WTC11 (cell line): Measurements from ENCODE around the gene WDR90.

Experiments used
- ATF1 ChIP-seq: sonication (generic); formaldehyde crosslinking; IDR thresholded peaks from 2 replicates; pipeline ENCODE4 v1.8.1; 2023; ENCODE audit warnings: mild to moderate bottlenecking, moderate library complexity, missing genetic modification reagents
- ZNF263 ChIP-seq: sonication (generic); formaldehyde crosslinking; IDR thresholded peaks from 2 replicates; pipeline ENCODE4 v1.8.1; 2022; ENCODE audit warnings: low read depth, mild to moderate bottlenecking, moderate library complexity, missing genetic modification reagents
- TF ChIP-seq, protein P1 (sequence below): fragments of 200-600 bp; IDR thresholded peaks from 2 replicates; pipeline ENCODE4 v1.8.0; 2022; ENCODE audit warnings: antibody characterized with exemption
- TF ChIP-seq, protein P2 (sequence below): sonication (generic); formaldehyde crosslinking; conservative IDR thresholded peaks from 2 replicates; pipeline ENCODE4 v1.8.1; 2022; ENCODE audit warnings: mild to moderate bottlenecking, missing genetic modification reagents
- TF ChIP-seq, protein P3 (sequence below): sonication (generic); formaldehyde crosslinking; IDR thresholded peaks from 2 replicates; pipeline ENCODE4 v1.8.0; 2022; ENCODE audit warnings: mild to moderate bottlenecking, missing genetic modification reagents
- TF ChIP-seq, protein P4 (sequence below): sonication (generic); formaldehyde crosslinking; IDR thresholded peaks from 2 replicates; pipeline ENCODE4 v1.8.1; 2023; ENCODE audit warnings: mild to moderate bottlenecking, missing genetic modification reagents
- TF ChIP-seq, protein P5 (sequence below): sonication (generic); formaldehyde crosslinking; conservative IDR thresholded peaks from 2 replicates; pipeline ENCODE4 v1.8.1; 2023; ENCODE audit warnings: mild to moderate bottlenecking, low read depth, missing genetic modification reagents, moderate library complexity

DNA sequence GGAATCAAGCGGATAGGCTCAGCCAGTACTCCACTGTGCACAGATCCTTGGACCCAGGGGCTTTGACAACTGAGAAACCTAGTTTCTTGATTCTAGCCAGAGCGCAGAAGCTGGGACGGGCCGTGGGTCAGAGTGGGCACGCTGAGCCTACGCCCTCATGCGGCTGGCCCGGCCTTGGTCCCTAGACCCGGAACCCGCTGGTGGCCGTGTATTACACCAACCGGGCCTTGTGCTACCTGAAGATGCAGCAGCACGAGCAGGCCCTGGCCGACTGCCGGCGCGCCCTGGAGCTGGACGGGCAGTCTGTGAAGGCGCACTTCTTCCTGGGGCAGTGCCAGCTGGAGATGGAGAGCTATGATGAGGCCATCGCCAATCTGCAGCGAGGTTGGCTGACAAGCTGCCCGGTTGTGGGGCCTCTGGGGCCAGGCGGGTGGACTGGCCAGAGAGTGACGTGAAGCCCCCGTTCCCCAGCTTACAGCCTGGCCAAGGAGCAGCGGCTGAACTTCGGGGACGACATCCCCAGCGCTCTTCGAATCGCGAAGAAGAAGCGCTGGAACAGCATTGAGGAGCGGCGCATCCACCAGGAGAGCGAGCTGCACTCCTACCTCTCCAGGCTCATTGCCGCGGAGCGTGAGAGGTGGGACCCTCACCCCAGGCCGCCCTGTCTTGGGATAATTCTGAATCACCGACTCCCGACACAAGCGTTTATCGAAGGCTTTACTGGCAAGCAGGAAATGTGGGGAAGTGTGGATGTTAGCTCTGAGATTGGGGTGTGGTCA lies 32.0 kb downstream of the WDR90 start:
- TF ChIP-seq, protein P1, sequence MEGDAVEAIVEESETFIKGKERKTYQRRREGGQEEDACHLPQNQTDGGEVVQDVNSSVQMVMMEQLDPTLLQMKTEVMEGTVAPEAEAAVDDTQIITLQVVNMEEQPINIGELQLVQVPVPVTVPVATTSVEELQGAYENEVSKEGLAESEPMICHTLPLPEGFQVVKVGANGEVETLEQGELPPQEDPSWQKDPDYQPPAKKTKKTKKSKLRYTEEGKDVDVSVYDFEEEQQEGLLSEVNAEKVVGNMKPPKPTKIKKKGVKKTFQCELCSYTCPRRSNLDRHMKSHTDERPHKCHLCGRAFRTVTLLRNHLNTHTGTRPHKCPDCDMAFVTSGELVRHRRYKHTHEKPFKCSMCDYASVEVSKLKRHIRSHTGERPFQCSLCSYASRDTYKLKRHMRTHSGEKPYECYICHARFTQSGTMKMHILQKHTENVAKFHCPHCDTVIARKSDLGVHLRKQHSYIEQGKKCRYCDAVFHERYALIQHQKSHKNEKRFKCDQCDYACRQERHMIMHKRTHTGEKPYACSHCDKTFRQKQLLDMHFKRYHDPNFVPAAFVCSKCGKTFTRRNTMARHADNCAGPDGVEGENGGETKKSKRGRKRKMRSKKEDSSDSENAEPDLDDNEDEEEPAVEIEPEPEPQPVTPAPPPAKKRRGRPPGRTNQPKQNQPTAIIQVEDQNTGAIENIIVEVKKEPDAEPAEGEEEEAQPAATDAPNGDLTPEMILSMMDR, result no peak
- TF ChIP-seq ZNF263 (CRISPR knock-in tag) (no peak), ATF1 (no peak)
- TF ChIP-seq, protein P2, sequence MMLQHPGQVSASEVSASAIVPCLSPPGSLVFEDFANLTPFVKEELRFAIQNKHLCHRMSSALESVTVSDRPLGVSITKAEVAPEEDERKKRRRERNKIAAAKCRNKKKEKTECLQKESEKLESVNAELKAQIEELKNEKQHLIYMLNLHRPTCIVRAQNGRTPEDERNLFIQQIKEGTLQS (CRISPR knock-in tag), result no peak
- TF ChIP-seq, protein P3, sequence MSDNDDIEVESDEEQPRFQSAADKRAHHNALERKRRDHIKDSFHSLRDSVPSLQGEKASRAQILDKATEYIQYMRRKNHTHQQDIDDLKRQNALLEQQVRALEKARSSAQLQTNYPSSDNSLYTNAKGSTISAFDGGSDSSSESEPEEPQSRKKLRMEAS (CRISPR knock-in tag), result no peak
- TF ChIP-seq, protein P4, sequence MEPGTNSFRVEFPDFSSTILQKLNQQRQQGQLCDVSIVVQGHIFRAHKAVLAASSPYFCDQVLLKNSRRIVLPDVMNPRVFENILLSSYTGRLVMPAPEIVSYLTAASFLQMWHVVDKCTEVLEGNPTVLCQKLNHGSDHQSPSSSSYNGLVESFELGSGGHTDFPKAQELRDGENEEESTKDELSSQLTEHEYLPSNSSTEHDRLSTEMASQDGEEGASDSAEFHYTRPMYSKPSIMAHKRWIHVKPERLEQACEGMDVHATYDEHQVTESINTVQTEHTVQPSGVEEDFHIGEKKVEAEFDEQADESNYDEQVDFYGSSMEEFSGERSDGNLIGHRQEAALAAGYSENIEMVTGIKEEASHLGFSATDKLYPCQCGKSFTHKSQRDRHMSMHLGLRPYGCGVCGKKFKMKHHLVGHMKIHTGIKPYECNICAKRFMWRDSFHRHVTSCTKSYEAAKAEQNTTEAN, result no peak
- TF ChIP-seq, protein P5, sequence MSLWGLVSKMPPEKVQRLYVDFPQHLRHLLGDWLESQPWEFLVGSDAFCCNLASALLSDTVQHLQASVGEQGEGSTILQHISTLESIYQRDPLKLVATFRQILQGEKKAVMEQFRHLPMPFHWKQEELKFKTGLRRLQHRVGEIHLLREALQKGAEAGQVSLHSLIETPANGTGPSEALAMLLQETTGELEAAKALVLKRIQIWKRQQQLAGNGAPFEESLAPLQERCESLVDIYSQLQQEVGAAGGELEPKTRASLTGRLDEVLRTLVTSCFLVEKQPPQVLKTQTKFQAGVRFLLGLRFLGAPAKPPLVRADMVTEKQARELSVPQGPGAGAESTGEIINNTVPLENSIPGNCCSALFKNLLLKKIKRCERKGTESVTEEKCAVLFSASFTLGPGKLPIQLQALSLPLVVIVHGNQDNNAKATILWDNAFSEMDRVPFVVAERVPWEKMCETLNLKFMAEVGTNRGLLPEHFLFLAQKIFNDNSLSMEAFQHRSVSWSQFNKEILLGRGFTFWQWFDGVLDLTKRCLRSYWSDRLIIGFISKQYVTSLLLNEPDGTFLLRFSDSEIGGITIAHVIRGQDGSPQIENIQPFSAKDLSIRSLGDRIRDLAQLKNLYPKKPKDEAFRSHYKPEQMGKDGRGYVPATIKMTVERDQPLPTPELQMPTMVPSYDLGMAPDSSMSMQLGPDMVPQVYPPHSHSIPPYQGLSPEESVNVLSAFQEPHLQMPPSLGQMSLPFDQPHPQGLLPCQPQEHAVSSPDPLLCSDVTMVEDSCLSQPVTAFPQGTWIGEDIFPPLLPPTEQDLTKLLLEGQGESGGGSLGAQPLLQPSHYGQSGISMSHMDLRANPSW (CRISPR knock-in tag), result no peak
